Vagina (tissue), 2 donors: ENCODE data around the gene CMYA5.

ENCODE experiments used
- POLR2A ChIP-seq, 2 donors: fragments of 450-650 bp; IDR thresholded peaks; one replicate each; pipeline ENCODE4 v1.6.1; 2017; ENCODE audit warnings: antibody characterized with exemption in 2 of 2, mild to moderate bottlenecking in 2 of 2, moderate library complexity in 2 of 2
- POLR2AphosphoS5 ChIP-seq, 2 donors: sonication (generic); formaldehyde crosslinking; IDR thresholded peaks; one replicate each; pipeline ENCODE4 v1.9.0; 2017; ENCODE audit warnings: antibody characterized with exemption in 2 of 2, mild to moderate bottlenecking in 2 of 2, low read depth in 1 of 2; ENCODE audit not compliant: insufficient read depth in 1 of 2
- TF ChIP-seq, protein P1 (sequence below), 3 experiments: fragments of 450-650 bp in 2 of 3; fragments of 200-600 bp in 1 of 3; sonication (generic) in 1 of 3; IDR thresholded peaks; one replicate each; pipeline ENCODE4 v1.5.1; 2017 to 2019; ENCODE audit warnings: antibody characterized with exemption in 3 of 3, mild to moderate bottlenecking in 2 of 3, moderate library complexity in 2 of 3

DNA sequence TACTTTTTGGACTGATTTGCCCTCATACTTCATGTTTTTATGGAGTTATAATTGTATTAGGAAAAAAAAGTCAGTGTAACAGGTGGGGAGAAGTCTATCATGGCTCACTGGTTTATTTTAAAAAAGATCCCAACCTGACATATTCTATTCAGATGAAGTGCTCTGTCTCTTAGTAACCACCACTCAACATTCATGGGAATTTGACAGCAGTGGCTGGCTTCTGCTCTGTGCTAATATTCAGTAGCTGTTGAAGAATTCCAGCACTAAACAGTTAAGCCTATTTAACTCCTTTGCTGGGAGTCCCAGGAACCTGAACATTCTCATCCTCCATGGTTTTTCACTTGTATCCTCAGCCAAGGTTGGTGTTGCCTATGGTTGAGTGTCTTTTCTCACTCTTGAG, 23.1 kb downstream of the CMYA5 start:
- TF ChIP-seq, protein P1, sequence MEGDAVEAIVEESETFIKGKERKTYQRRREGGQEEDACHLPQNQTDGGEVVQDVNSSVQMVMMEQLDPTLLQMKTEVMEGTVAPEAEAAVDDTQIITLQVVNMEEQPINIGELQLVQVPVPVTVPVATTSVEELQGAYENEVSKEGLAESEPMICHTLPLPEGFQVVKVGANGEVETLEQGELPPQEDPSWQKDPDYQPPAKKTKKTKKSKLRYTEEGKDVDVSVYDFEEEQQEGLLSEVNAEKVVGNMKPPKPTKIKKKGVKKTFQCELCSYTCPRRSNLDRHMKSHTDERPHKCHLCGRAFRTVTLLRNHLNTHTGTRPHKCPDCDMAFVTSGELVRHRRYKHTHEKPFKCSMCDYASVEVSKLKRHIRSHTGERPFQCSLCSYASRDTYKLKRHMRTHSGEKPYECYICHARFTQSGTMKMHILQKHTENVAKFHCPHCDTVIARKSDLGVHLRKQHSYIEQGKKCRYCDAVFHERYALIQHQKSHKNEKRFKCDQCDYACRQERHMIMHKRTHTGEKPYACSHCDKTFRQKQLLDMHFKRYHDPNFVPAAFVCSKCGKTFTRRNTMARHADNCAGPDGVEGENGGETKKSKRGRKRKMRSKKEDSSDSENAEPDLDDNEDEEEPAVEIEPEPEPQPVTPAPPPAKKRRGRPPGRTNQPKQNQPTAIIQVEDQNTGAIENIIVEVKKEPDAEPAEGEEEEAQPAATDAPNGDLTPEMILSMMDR (IDR thresholded peaks at IDR 0.05): no peak
- TF ChIP-seq POLR2AphosphoS5 (IDR thresholded peaks at IDR 0.05; ENCODE audit: insufficient read depth in 1 of 2, low read depth in 1 of 2): no peak
- no peak for TF ChIP-seq POLR2A (IDR thresholded peaks at IDR 0.05)
